CD14-positive monocyte (primary cell): ENCODE data around the gene POLG. TPM values are rescaled to one million over a fixed set of nuclear protein-coding genes. Genes with fewer than 3 reads are reported as not detected.

Source experiments
- DNase-seq, 3 donors: peaks; one replicate each; pipeline ENCODE4 v3.0.0-alpha.2; 2011 to 2022
- H2AFZ ChIP-seq: 2 replicates; pipeline ENCODE4 v1.6.0; 2012; ENCODE audit warnings: mild to moderate bottlenecking, low read depth, low read length, inconsistent platforms; ENCODE audit not compliant: insufficient read depth, poor library complexity, severe bottlenecking
- H3K27ac ChIP-seq, 2 donors: 1 replicate in 1 of 2; 2 replicates in 1 of 2; pipeline ENCODE4 v1.5.1; 2012 to 2013; ENCODE audit warnings: low read length in 2 of 2, control low read depth in 1 of 2, inconsistent platforms in 1 of 2, low read depth in 1 of 2, mild to moderate bottlenecking in 1 of 2
- H3K27me3 ChIP-seq, 2 donors: one replicate each; pipeline versions ENCODE4 v1.6.0 to v1.6.1; 2011 to 2013; ENCODE audit warnings: low read length in 2 of 2; ENCODE audit not compliant: control insufficient read depth in 2 of 2, insufficient read depth in 2 of 2
- H3K36me3 ChIP-seq, 2 donors: replicated peaks in 1 of 2; 1 replicate in 1 of 2; 2 replicates in 1 of 2; pipeline versions ENCODE4 v1.5.1 to v1.6.1; 2012 to 2013; ENCODE audit warnings: low read length in 2 of 2, control low read depth in 1 of 2, inconsistent platforms in 1 of 2, mild to moderate bottlenecking in 1 of 2; ENCODE audit not compliant: insufficient read depth in 2 of 2, control insufficient read depth in 1 of 2
- H3K4me1 ChIP-seq, 2 donors: 1 replicate in 1 of 2; 2 replicates in 1 of 2; pipeline versions ENCODE4 v1.5.1 to v1.6.1; 2012 to 2013; ENCODE audit warnings: low read length in 2 of 2, control low read depth in 1 of 2, inconsistent platforms in 1 of 2, mild to moderate bottlenecking in 1 of 2, moderate library complexity in 1 of 2; ENCODE audit not compliant: insufficient read depth in 2 of 2, control insufficient read depth in 1 of 2
- H3K4me2 ChIP-seq: replicated peaks from 2 replicates; pipeline ENCODE3; 2012; ENCODE audit warnings: low read length, moderate library complexity, mild to moderate bottlenecking; ENCODE audit not compliant: poor library complexity, severe bottlenecking; ENCODE audit errors: extremely low read depth
- H3K4me3 ChIP-seq, 3 experiments: fragments of 200-600 bp in 1 of 3; sonication (generic) in 1 of 3; replicated peaks in 1 of 3; 1 replicate in 2 of 3; 2 replicates in 1 of 3; pipeline ENCODE4 v1.5.1; 2011 to 2013; ENCODE audit warnings: low read length in 3 of 3, mild to moderate bottlenecking in 3 of 3, control low read depth in 2 of 3, low read depth in 2 of 3, inconsistent platforms in 1 of 3, moderate library complexity in 1 of 3
- H3K79me2 ChIP-seq: 2 replicates; pipeline ENCODE4 v1.6.0; 2012; ENCODE audit warnings: mild to moderate bottlenecking, control low read depth, inconsistent platforms, low read length, moderate library complexity; ENCODE audit not compliant: insufficient read depth
- H3K9ac ChIP-seq: 2 replicates; pipeline ENCODE4 v1.6.0; 2017; ENCODE audit warnings: low read length, mild to moderate bottlenecking; ENCODE audit not compliant: insufficient read depth, poor library complexity, severe bottlenecking
- H3K9me3 ChIP-seq, 2 donors: replicated peaks in 1 of 2; 1 replicate in 1 of 2; 2 replicates in 1 of 2; pipeline versions ENCODE4 v1.5.1 to v1.6.1; 2012 to 2013; ENCODE audit warnings: low read length in 2 of 2, control low read depth in 1 of 2; ENCODE audit not compliant: control insufficient read depth in 1 of 2, insufficient read depth in 1 of 2
- H4K20me1 ChIP-seq: 2 replicates; pipeline ENCODE4 v1.6.0; 2012; ENCODE audit warnings: mild to moderate bottlenecking, low read length, control low read depth, moderate library complexity; ENCODE audit not compliant: insufficient read depth
- H3K27ac Mint-ChIP-seq, 7 donors: one replicate each; pipeline ENCODE4 v1.8.0; 2020; ENCODE audit warnings: mild to moderate bottlenecking in 7 of 7, mixed read lengths in 7 of 7, moderate library complexity in 6 of 7, inconsistent platforms in 2 of 7
- H3K27me3 Mint-ChIP-seq, 3 donors: one replicate each; pipeline ENCODE4 v1.8.0; 2021 to 2022; ENCODE audit warnings: low read depth in 3 of 3, mild to moderate bottlenecking in 3 of 3, mixed read lengths in 3 of 3, moderate library complexity in 3 of 3, inconsistent platforms in 1 of 3
- H3K36me3 Mint-ChIP-seq, 2 donors: one replicate each; pipeline ENCODE4 v1.8.0; 2020; ENCODE audit warnings: mixed read lengths in 2 of 2, inconsistent platforms in 1 of 2, mild to moderate bottlenecking in 1 of 2
- H3K4me1 Mint-ChIP-seq: one replicate; pipeline ENCODE4 v1.8.0; 2020; ENCODE audit warnings: mild to moderate bottlenecking, mixed read lengths
- H3K4me3 Mint-ChIP-seq, 2 donors: one replicate each; pipeline ENCODE4 v1.8.0; 2020; ENCODE audit warnings: mild to moderate bottlenecking in 2 of 2, mixed read lengths in 2 of 2, moderate library complexity in 1 of 2
- H3K9me3 Mint-ChIP-seq, 7 donors: one replicate each; pipeline ENCODE4 v1.8.0; 2020 to 2022; ENCODE audit warnings: mixed read lengths in 7 of 7, mild to moderate bottlenecking in 6 of 7, moderate library complexity in 6 of 7, inconsistent platforms in 2 of 7
- WGBS: methylation state at CpG from one replicate; pipeline ENCODE4 v1.1.5; 2013; ENCODE audit warnings: missing lambda C conversion rate; ENCODE audit not compliant: insufficient coverage; 5-methylcytosine and 5-hydroxymethylcytosine counted together
- intact Hi-C, 2 donors: fragments of 100-400 bp; cut with micrococcal nuclease; formaldehyde crosslinking; loops; one replicate each; pipeline versions ENCODE4 v1.15.0 to v1.15.1; 2023
- polyA plus RNA-seq, 3 donors: library from polyadenylated mRNA; depleted of rRNA in 1 of 3; unstranded in 2 of 3; stranded (reverse) in 1 of 3; fragments of 300-500 nt in 2 of 3; fragments of >200 nt in 1 of 3; fragmentation: Illumina TruSeq in 2 of 3; gene quantifications; 1 replicate in 2 of 3; 2 replicates in 1 of 3; pipeline ENCODE4 v1.2.3, GENCODE V29; 2012 to 2021
- TF ChIP-seq, protein P1 (sequence below): fragments of 200-600 bp; IDR thresholded peaks from one replicate; pipeline ENCODE4 v1.8.0; 2022; ENCODE audit warnings: antibody characterized with exemption, mild to moderate bottlenecking

Gene POLG
- polyA plus RNA-seq, 3 donors, result 19.2 to 66.7 (median 21.6) TPM

DNA sequence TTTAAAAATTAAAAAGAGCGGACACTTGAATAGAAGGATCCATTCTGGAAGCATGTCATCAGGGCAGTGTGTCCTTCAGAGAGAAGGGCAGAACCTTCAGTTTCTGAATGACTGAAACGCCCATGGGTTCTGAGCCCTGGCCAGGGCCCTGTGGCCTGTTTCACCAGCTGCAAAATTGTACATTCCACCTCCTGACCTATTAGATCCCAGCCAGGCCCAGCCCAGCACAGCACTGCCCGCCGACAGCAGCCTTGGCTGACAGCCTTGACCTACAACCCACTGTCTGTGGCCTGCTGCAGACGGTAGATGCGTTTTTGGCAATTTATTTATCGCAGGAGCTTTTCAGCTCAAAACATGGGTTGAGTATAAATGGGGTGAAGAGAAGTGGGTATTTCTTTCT is 5.9 kb upstream of the POLG start:
- Mint-ChIP-seq H3K4me3 (no peak overlapping the region), H3K4me1 (peaks cover 5% of the 10 kb centered on the region), H3K27ac (no peak overlapping the region), H3K36me3 (no peaks in the 10 kb centered on the region), H3K27me3 (peaks cover 14 to 36% (median 28%) of the 10 kb centered on the region in 3 donors), H3K9me3 (peaks cover 0 to 3% (median 0%) of the 10 kb centered on the region in 7 donors)
- H3K27me3 ChIP-seq, result peaks cover 0 to 9% of the 10 kb centered on the region in 2 donors
- peaks cover 2 to 6% of the 10 kb centered on the region in 2 donors for H3K4me1 ChIP-seq
- no peak overlapping the region for H3K9ac ChIP-seq
- WGBS, result 92% methylated on average over 1 of the region's 7 CpGs
- H3K4me2 ChIP-seq, result no peak overlapping the region
- TF ChIP-seq, protein P1, sequence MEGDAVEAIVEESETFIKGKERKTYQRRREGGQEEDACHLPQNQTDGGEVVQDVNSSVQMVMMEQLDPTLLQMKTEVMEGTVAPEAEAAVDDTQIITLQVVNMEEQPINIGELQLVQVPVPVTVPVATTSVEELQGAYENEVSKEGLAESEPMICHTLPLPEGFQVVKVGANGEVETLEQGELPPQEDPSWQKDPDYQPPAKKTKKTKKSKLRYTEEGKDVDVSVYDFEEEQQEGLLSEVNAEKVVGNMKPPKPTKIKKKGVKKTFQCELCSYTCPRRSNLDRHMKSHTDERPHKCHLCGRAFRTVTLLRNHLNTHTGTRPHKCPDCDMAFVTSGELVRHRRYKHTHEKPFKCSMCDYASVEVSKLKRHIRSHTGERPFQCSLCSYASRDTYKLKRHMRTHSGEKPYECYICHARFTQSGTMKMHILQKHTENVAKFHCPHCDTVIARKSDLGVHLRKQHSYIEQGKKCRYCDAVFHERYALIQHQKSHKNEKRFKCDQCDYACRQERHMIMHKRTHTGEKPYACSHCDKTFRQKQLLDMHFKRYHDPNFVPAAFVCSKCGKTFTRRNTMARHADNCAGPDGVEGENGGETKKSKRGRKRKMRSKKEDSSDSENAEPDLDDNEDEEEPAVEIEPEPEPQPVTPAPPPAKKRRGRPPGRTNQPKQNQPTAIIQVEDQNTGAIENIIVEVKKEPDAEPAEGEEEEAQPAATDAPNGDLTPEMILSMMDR, result no peak
- H3K36me3 ChIP-seq, result no peaks in the 10 kb centered on the region
- no peak for DNase-seq
- no peak overlapping the region for H3K27ac ChIP-seq
- no peak overlapping the region for H3K4me3 ChIP-seq
- no peak overlapping the region for H2AFZ ChIP-seq
- H3K9me3 ChIP-seq, result no peaks in the 10 kb centered on the region
- H3K79me2 ChIP-seq, result no peaks in the 10 kb centered on the region
- intact Hi-C loops, result no loop called here
- H4K20me1 ChIP-seq, result no peaks in the 10 kb centered on the region

DNA sequence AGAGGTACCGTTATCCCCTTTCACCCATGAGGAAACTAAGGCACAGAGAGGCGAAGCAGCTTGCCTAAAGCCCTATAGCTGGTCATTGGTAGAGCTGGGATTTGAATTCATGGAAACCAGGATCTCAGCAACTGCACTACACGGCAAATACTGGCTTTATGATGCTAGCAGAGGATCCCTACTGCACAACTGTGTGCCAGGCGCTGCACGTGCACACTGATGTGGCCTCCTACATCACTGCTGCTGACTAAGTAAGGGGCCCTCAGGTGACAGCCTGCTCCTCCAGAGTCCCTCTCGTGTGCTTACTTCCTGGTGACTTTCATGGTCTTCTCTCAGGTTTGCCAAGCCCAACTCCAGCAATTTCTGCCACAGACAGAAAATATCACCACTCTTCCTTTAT is 3.4 kb upstream of the POLG start:
- Histone ChIP-seq H3K36me3 (peaks cover under 1 to 3% of the 10 kb centered on the region in 2 donors), H3K27me3 (peaks cover 0 to 9% of the 10 kb centered on the region in 2 donors), H3K27ac (no peak overlapping the region), H3K9me3 (no peaks in the 10 kb centered on the region), H3K9ac (no peak overlapping the region), H2AFZ (no peak overlapping the region), H3K79me2 (peaks cover 14% of the 10 kb centered on the region), H3K4me1 (peaks cover 16 to 25% of the 10 kb centered on the region in 2 donors), H4K20me1 (peaks cover 12% of the 10 kb centered on the region), H3K4me2 (no peak overlapping the region), H3K4me3 (no peak overlapping the region)
- Mint-ChIP-seq H3K27ac (no peak overlapping the region), H3K36me3 (no peaks in the 10 kb centered on the region), H3K27me3 (peaks cover 16 to 33% (median 31%) of the 10 kb centered on the region in 3 donors), H3K4me1 (peaks cover 16% of the 10 kb centered on the region), H3K4me3 (no peak overlapping the region), H3K9me3 (peaks cover 0 to 6% (median 0%) of the 10 kb centered on the region in 7 donors)
- WGBS, result 87% methylated on average over 5 of the region's 6 CpGs
- DNase-seq, result no peak
- intact Hi-C loops, result loop anchor here in 1 of 2 donors (10.0 kb wide), 1 partner anchor 237 kb away; the partner anchor contains the start of gene TICRR
- TF ChIP-seq, protein P1, result no peak
